HG03095 (cell line): ENCODE measurements around the gene GPATCH1.
"Not testable (repeated sequence)": the region's sequence is repeated elsewhere in the genome, so short reads cannot be mapped to it uniquely, and the experiment has no call there.

ENCODE experiments used
- ATAC-seq: cut with Tn5 transposase; IDR thresholded peaks from one replicate; pipeline ENCODE4 v1.9.1; 2021; ENCODE audit warnings: moderate library complexity; ENCODE audit not compliant: unreplicated experiment

Gene GPATCH1

DNA sequence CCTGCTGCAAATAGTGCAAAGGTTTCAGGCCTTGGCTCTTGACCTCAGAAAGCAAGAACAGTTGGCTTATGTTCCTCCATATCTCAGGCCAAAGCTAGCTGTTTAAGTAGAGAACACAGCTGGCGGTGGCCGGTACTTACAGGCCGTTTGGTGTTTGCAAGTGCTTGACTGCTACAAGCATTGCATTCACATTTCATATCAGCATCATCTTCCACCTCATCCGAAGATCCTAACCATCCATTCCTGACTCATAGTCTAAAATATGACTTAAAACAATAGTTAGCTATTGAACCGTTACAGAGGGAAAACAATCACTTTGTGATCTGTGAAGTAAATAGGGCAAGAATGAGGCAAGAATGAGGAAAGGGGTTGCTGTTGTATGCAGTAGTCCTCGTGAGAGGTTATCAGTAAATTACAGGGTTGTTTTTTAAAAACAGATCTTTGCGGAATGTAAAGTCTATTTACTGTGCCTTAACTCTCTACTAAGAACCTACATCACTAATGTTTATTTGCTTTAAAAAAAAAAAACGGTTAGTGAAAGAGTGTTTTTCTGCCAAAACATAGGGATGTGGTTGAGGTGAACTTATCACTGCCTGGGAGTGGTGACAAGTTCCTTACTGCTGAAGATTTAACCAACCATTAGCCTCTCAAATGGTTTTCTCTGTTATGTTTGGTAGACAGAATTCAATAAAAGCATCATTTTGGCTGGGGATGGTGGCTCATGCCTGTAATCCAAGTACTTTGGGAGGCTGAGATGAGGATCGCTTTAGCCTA is 29.3 kb downstream of the GPATCH1 start:
- ATAC-seq, result no peak

- ATAC-seq, result no peak
Measured at GRCh38 chr19:33111587-33111986, 30.6 kb downstream of the GPATCH1 start.

DNA sequence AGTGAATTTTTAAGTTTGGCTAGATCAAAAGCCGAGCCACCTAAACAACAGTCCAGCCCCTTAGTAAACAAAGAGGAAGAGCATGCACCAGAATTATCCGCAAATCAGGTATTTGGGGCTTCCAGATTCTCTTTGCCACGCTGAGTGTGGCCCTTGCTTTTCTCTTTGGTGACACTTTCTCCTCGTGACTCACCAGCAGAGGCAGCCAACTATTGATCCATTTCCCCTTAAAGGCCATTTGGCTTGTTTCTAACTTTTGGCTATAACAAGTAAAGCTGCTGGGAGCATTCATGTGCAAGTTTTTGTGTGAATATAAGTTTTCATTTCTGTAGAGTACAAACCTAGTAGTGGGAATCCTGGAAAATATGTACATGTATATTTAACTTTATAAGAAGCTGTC is 33.3 kb downstream of the GPATCH1 start:
- no peak for ATAC-seq

DNA sequence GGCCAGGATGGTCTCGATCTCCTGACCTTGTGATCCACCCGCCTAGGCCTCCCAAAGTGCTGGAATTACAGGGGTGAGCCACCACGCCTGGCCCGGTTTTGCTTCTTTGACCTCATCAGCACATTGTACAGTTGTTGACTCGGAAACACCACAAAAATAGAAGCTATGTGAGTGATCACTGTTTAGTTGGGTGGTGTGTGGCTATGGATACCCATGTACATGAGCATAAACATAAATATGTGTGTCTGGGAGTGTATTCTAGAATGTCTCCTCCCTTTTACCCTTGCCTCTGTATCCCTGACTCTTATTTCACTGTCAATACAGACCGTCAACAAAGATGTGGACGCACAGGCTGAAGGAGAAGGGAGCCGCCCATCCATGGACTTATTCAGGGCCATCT is 36.5 kb downstream of the GPATCH1 start:
- no peak for ATAC-seq

- no peak for ATAC-seq
Measured at GRCh38 chr19:33118643-33119042, 37.7 kb downstream of the GPATCH1 start.

DNA sequence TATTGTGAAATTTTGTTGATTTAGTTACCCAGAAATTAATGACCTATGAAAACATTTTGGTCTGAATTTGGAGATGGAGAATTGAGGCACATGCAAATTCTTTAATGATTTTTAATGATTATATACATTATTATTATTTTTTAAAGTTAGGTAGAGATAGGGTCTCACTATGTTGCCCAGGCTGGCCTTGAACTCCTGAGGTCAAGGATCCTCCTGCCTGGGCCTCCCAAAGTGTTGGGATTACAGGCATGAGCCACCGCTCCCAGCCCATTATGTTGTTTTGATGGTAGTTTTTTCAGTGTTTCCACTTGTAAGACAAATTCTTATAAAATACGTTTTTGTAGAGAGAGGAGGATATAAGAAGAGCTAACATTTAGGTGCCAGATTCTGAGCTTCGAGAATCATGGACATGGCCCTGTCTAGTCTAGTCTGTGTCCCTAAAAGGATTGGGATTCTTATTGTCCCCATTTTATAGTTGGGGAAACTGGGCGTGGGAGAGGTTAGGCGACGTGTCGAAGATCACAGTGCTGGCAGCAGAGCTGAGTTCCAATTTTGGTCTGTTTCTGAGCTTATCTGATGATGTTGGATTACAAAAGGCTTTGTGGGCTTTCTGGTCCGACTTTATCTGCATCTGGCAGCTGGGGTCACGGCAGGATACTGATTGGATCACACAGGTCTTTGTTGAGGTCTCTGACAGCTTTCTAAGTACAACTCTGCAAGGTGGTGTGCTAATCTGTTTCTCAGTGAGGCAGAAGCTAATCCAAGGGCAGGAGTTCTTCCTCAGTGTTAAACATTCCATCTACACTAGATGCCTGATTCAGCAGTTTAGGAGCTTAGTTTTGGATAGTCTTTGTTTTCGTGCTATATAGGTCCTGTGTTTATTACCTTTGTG is 43.5 kb downstream of the GPATCH1 start:
- no peak for ATAC-seq

DNA sequence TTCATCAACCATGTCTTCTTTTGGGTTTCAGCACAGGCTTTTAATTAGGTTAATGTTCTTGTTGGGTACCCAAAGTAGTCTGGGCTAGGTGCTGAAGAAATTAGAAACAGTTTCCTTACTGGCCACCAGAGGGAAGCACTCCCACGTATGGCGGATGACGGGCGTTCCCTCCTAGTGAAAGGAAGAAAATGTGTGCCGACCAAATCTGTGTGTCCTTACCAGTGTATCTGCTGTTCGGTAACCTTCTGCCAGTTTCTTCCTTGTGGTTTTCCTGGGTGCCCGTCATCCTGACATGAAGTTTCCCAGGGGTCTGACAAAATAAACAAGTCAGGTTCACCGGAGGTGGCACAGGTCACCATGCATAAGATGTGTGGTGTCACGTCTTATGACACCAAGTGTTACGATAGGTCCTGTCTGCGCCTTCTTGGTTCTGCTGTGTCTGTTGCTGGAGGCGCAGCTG is 45.0 kb downstream of the GPATCH1 start:
- no peak for ATAC-seq

DNA sequence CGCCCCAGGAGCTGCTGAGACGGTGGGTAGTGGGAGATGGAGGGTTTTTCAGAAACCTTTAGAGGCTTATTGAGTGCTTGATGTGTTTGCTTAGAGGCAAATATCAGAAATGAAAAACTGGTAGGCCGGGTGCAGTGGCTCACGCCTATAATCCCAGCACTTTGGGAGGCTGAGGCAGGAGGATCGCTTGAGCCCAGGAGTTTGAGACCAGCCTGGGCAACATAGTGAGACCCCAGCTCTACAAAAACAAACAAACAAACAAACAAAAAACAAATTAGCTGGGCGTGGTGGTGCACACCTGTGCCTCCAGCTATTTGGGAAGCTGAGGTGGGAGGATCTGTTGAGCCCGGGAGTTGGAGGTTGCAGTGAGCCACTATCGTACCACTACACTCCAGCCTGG is 45.7 kb downstream of the GPATCH1 start:
- ATAC-seq, result not testable (repeated sequence)

DNA sequence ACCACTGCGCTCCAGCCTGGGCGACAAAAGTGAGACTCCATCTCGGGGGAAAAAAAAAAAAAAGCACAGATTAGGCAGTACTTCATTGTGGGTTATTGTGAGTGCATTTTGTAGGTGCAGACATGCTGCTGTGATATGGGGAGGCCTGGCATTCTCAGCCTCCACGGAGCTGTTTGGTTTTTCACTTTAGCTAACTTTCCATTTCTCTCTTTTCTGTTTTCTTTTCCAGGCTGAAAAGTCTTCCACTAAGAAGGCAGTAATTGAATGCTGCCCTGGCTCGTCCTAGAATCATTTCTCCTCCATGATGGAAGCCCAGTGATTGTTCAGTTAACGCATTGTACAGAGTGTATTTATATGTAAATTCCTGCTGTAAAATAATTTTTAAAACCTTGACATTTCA is 48.9 kb downstream of the GPATCH1 start:
- no peak for ATAC-seq

- no peak for ATAC-seq
Measured at GRCh38 chr19:33130433-33130832, 49.5 kb downstream of the GPATCH1 start.

- no peak for ATAC-seq
Measured at GRCh38 chr19:33132021-33132420, 51.0 kb downstream of the GPATCH1 start, which contains the start of gene WDR88. Gene WDR88 (plus strand): TSS chr19:33132114. CDS start chr19:33132170, 56 bp downstream.

DNA sequence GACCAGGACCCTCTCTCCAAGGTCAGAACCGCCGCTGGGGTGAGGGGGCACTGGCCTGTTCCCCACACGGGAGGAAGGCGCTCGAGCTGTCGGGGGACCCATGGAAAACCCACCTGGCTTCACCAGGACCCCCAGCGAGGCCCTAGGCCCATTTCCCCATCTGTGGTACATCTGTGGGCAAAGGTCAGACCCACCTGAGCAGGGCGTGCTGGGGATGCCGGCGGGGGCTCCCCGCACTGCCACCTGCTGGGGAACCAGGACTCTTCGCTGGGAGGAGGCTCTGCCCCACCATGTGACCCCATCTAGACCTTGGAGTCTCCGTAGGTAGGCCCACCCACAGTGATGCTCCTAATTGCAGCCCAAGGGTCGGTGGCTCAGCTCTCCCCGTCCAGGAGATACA is 51.4 kb downstream of the GPATCH1 start:
- ATAC-seq, result no peak

GRCh38 chr19:33133438-33134031 is 52.6 kb downstream of the GPATCH1 start:
- no peak for ATAC-seq

DNA sequence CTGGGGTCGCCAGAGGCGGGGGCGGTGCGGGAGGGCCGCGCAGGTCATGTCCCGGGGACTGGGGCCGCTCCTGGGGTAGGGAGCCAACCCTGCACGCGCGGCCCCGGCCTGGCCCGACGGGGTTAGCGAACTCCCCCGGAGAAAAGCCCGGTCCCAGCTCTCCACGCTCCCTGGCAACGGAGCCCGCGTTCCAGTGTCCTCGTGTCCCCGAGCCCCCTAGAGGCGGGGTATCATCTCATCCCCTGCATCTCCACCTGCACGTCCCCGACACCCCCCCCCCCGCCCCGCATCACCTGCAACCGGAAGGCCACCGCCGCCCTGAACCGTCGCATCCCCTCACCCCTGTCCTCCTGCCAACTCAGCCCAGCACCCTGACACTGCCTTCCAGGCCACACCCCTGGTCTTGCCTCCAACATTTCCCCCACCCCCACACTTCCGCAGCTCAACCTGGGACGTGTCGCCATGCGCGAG is 53.6 kb downstream of the GPATCH1 start:
- ATAC-seq, result no peak

DNA sequence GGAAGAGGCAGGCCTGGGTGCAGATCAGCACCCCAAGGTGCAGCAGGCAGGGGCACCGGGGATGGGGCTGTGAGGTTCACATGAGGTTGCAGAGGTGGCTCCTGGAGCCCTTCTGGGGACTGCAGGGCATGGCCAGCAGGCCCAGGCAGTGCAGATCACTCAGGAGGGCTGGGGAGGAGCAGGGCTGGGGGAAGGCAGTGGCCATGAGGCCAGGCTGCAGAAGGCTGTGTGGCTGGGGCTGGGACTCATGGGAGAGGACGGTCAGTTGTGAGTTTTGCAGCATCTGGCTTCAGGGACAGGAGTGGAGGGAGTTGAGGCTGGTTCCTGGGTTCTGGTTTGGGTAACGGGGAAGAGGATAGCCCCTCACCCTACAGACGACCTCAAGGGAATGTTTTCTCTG is 58.2 kb downstream of the GPATCH1 start:
- no peak for ATAC-seq

DNA sequence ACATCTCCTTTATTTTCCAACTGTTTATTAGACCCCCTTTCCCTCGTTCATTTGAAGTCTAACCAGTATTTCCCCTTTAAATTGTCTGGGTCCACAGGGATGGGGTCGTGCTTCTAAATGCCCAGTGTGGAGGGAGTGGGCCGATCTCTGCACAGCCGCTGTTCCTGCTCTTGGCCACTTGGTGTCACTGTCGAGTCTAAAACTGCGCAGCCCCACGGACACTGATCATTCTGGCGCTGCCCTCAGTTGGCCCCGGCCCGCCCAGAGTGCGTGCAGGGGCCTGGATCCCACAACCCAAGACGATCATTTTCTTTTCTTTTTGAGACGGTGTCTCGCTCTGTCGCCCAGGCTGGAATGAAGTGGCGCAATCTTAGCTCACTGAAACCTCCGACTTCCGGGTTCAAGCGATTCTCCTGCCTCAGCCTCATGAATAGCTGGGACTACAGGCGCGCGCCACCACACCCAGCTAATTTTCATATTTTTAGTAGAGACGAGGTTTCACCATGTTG is 63.0 kb downstream of the GPATCH1 start:
- ATAC-seq, result no peak

DNA sequence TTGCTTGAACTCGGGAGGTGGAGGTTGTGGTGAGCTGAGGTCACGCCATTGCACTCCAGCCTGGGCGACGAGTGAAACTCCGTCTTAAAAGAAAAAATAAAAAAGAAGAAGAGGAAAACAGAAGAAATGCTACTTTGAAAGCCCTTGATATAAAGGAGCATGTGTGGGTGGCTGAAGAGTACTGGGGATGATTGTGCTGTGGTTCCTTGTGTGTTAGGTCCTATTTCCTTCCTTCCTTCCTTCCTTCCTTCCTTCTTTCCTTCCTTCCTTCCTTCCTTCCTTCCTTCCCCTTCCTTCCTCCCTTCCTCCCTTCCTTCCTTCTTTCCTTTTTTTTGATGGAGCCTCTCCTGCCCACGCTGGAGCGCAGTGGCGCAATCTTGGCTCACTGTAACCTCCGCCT is 65.2 kb downstream of the GPATCH1 start:
- no peak for ATAC-seq

GRCh38 chr19:33147538-33147937 is 66.6 kb downstream of the GPATCH1 start:
- no peak for ATAC-seq

- ATAC-seq, result no peak
Measured at GRCh38 chr19:33150852-33151518, 70.0 kb downstream of the GPATCH1 start.

DNA sequence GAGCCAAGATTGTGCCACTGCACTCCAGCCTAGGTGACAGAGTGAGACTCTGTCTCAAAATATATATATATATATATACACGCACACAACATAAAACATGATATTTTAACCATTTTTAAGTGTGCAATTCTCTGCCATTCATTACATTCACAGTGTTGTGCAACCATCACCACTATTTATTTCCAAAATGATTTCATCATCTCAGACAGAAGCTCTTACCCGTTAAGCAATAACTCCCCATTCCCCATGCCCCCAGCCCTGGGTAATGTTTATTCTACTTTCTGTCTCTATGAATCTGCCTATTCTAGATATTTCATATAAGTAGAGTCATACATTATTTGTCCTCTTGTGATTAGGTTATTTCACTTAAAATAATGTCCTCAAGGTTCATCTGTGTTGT is 71.2 kb downstream of the GPATCH1 start:
- ATAC-seq, result no peak

GRCh38 chr19:33152625-33153024 is 71.6 kb downstream of the GPATCH1 start:
- ATAC-seq, result not testable (repeated sequence)
